Measurements from ENCODE around the gene ZNF747. TPM values are rescaled to one million over a fixed set of nuclear protein-coding genes. Genes with fewer than 3 reads are reported as not detected.

The ZNF747 gene
- total and polyA plus RNA-seq, 10 of the 15 experiments (the other 5 are each of a cell fraction or from before 2014, with no cell fraction given), result 1.0 to 13.0 (median 7.2) TPM

DNA sequence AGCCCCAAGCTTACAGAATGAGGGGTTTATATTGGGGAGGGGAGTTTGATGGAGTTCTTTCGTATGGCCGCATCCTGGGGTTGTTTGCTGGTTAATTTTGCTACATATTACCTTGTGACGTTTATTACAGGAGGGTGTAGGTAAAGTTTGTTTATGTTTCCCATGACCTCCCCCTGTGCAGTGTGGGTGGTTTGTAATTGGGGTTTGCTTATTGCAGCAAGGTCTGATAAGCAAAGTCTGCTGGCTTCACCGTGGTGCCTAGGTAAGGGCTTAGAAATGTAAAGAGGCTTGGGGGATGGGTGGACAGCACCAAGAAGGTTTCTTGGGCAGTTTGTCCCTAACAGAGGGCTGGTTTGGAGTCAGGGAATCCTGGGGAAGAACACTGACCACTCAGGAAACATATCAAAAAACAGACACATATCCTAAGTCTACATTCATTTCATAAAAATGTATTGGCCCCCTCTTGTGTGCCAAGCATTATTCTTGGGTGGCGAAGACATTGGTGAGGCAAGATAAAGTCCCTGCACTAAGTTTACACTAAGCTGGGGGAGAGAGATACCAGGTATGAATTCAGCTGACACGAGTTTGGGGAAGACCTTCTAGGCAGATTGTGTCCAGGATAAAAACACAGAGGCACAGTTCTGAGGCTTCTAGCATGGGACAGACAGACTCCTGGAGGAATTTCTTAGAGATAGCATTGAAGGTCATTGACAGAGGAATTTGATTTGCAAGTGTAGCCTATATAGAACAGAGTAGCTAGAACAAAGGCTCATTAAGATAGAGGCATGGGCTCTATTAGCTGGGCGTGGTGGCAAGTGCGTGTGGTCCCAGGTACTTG lies 14.0 kb upstream of the ZNF747 start:
- in situ Hi-C loops (cut with MboI), result no loop called here
- ChIA-PET POLR2A (interaction anchor here (0.8 to 2.2 kb wide), 3 partner anchors 8 to 19 kb away, joined by 3 to 11 read pairs (median 4); no protein-coding TSS in a partner anchor), SMC1A (ENCODE audit: uncharacterized antibody, unreplicated experiment) (interaction anchor here (1.0 to 1.8 kb wide), 2 partner anchors 9 to 13 kb away, joined by 3 to 8 read pairs; partner anchors contain the start of gene ZNF747), RAD21 (ENCODE audit: unreplicated experiment) (no interaction called here), CTCF (interaction anchor here (1.1 to 1.5 kb wide), 3 partner anchors 7 to 50 kb away, joined by 4 to 9 read pairs (median 5); no protein-coding TSS in a partner anchor)
- ATAC-seq, result no peak
- H3K9ac ChIP-seq (ENCODE audit: control insufficient read depth, insufficient read depth, low read length), result no peak overlapping the region
- no peak overlapping the region for H3K27ac ChIP-seq (ENCODE audit: control insufficient read depth, insufficient read depth)
- H3K9me3 ChIP-seq (replicated peaks; ENCODE audit: control insufficient read depth, insufficient read depth, low read length), result no peaks in the 10 kb centered on the region
- intact Hi-C loops (cut with micrococcal nuclease; ENCODE audit: unreplicated experiment), result no loop called here
- no peaks in the 10 kb centered on the region for H3K79me2 ChIP-seq (ENCODE audit: control insufficient read depth, insufficient read depth, low read length)
- WGBS (ENCODE audit: insufficient coverage, insufficient replicate concordance, low lambda C conversion rate, missing lambda C conversion rate), result 67% methylated on average over 8 of the region's 8 CpGs
- no peaks in the 10 kb centered on the region for H4K20me1 ChIP-seq (ENCODE audit: control insufficient read depth, insufficient read depth)
- H3K4me3 ChIP-seq, result no peak overlapping the region
- H3K36me3 ChIP-seq (ENCODE audit: control insufficient read depth in 2 of 2, insufficient read depth in 2 of 2, low read length in 1 of 2), result peaks cover 0 to 3% of the 10 kb centered on the region in 2 experiments; a peak in 1 of 4 replicates
- FAIRE-seq, result no peak
- no peak for TF ChIP-seq ZBTB40 (IDR thresholded peaks at IDR 0.05; ENCODE audit: borderline replicate concordance)
- TF ChIP-seq BHLHE40 (IDR thresholded peaks at IDR 0.05; ENCODE audit: borderline replicate concordance in 1 of 2, low read depth in 2 of 2, low read length in 1 of 2), result no peak
- no peak for TF ChIP-seq DPF2 (IDR thresholded peaks at IDR 0.05)
- TF ChIP-seq WRNIP1 (IDR thresholded peaks at IDR 0.05; ENCODE audit: borderline replicate concordance, low read depth, low read length), result no peak
- TF ChIP-seq SMC3 (IDR thresholded peaks at IDR 0.05; ENCODE audit: borderline replicate concordance, low read length), result no peak
- TF ChIP-seq SREBF1 (IDR thresholded peaks at IDR 0.05; ENCODE audit: low read length), result no peak
- no peak for TF ChIP-seq NR2C1 (IDR thresholded peaks at IDR 0.05)
- no peak for TF ChIP-seq CBX5 (IDR thresholded peaks at IDR 0.05; ENCODE audit: low read depth)
- no peak for TF ChIP-seq BACH1 (IDR thresholded peaks at IDR 0.05; ENCODE audit: borderline replicate concordance)
- no peak for TF ChIP-seq KAT2A (conservative IDR thresholded peaks at IDR 0.05; ENCODE audit: control insufficient read depth, low read depth, low read length)
- no peak for TF ChIP-seq CHD1 (IDR thresholded peaks at IDR 0.05; ENCODE audit: low read depth, low read length)
- TF ChIP-seq, protein P1, sequence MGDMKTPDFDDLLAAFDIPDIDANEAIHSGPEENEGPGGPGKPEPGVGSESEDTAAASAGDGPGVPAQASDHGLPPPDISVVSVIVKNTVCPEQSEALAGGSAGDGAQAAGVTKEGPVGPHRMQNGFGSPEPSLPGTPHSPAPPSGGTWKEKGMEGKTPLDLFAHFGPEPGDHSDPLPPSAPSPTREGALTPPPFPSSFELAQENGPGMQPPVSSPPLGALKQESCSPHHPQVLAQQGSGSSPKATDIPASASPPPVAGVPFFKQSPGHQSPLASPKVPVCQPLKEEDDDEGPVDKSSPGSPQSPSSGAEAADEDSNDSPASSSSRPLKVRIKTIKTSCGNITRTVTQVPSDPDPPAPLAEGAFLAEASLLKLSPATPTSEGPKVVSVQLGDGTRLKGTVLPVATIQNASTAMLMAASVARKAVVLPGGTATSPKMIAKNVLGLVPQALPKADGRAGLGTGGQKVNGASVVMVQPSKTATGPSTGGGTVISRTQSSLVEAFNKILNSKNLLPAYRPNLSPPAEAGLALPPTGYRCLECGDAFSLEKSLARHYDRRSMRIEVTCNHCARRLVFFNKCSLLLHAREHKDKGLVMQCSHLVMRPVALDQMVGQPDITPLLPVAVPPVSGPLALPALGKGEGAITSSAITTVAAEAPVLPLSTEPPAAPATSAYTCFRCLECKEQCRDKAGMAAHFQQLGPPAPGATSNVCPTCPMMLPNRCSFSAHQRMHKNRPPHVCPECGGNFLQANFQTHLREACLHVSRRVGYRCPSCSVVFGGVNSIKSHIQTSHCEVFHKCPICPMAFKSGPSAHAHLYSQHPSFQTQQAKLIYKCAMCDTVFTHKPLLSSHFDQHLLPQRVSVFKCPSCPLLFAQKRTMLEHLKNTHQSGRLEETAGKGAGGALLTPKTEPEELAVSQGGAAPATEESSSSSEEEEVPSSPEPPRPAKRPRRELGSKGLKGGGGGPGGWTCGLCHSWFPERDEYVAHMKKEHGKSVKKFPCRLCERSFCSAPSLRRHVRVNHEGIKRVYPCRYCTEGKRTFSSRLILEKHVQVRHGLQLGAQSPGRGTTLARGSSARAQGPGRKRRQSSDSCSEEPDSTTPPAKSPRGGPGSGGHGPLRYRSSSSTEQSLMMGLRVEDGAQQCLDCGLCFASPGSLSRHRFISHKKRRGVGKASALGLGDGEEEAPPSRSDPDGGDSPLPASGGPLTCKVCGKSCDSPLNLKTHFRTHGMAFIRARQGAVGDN (IDR thresholded peaks at IDR 0.05), result no peak
- no peaks in the 10 kb centered on the region for H3K4me1 ChIP-seq (ENCODE audit: control insufficient read depth, insufficient read depth, low read length)
- H3K4me2 ChIP-seq (ENCODE audit: control insufficient read depth, insufficient read depth), result no peak overlapping the region
- H3K27me3 ChIP-seq (replicated peaks in 1 of 2; ENCODE audit: control insufficient read depth in 2 of 2, insufficient read depth in 2 of 2, low read length in 1 of 2), result no peaks in the 10 kb centered on the region
- DNase-seq (ENCODE audit: low read depth, low spot score), result no peak
- no peak overlapping the region for H2AFZ ChIP-seq (ENCODE audit: control insufficient read depth, low read depth, low read length)
- no TSS peak for BruUV-seq (replicated peaks)
